ENCODE data around the gene DPCD.
"Not testable (repeated sequence)": the region's sequence is repeated elsewhere in the genome, so short reads cannot be mapped to it uniquely, and the experiment has no call there.

The DPCD gene

DNA sequence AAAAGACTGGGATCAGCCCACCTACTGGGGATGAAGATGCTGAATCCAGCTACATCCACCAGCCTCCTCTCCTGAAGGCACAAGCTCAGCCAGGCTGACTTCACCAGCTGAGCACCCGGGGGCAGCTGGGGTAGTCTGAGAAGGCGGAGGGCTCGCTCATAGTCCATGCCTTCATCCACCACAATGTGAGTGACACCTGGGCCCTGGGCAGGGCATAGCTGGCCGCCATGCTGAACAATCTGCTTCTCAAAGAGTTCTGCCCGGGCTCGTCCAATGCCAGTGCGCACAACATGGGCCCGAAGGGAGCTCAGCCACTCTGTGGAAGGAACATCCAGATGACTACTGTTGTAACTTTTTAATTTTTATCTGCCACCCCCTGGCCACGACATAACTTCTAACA, 2.3 kb upstream of the DPCD start:
- no peak for DNase-seq (ENCODE audit: low read depth)

DNA sequence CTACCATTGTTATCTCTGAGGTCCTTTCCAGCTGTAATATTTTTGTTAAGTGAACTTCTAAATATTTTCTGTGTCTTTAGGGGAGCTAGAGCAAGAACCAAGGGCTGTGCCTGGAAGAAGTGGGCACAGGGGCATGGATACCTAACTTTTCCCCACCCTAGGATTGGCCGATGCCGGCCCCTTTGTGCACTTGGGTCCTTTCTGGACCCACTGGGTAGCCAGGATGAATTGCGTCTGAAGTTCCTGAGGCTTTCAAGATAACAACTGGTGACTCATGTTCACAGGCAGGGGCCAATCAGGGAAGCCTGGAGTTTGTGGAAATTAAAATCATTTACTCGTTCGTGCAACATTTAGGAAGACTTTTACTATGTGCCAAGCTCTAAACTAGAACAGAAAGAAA, 758 bp downstream of the DPCD start:
- peak; percentile 73 for DNase-seq (ENCODE audit: low read depth)

DNA sequence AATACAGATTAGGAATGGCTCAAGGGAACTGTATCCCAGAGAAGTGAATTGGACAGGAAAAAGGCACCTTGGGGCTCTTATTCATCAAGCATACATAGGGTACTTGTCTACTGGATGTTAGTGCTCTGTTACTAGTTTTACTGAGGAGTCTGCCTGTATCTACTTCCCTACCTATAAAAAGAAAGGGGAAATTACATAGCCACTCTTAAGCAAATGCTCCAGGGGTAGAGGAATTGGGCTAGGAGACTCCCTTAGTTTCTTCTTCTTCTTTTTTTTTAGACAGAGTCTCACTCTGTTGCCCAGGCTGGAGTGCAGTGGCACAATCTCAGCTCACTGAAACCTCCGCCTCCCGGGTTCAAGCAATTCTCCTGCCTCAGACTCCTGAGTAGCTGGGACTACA, 5.2 kb downstream of the DPCD start:
- DNase-seq (ENCODE audit: low read depth) = not testable (repeated sequence)

DNA sequence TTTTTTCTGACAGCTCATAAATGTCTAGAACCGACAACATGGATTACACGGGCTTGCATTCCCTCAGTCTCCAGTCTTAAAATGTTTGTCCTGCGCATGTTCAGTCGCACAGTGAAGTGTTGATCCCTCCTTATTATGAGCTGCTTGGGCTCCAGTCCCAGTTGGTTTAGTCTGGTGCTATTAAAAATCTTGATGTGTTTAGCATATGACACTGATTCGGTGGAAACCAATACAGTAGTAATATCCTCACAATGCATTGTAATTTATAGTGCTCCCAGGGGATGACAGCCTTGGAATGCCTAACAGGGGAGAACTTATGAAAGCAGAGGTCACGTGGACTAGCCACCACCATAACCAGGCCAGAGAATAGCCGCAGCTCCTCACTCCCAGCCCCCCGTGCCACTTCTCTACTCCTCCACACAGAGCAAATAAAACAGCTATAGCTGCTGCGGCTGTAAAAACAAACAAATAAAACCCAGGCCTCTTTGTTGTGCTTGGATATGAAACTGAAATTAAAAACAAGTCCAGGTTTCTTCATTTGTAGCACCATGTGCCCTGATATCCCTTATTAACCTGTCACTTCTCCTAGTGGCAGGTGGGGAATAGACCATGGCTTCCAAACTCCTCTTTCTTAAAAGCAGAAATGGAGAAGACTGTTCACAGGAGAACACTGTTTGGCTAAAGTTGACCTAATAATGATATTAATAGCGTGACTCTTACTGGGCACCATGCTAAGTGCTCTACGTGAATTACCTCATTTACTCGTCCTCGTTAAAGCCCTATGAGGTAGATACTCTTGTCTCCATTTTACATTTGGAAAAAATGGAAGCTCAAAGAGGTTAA, 7.7 kb downstream of the DPCD start:
- DNase-seq (ENCODE audit: low read depth) = no peak

DNA sequence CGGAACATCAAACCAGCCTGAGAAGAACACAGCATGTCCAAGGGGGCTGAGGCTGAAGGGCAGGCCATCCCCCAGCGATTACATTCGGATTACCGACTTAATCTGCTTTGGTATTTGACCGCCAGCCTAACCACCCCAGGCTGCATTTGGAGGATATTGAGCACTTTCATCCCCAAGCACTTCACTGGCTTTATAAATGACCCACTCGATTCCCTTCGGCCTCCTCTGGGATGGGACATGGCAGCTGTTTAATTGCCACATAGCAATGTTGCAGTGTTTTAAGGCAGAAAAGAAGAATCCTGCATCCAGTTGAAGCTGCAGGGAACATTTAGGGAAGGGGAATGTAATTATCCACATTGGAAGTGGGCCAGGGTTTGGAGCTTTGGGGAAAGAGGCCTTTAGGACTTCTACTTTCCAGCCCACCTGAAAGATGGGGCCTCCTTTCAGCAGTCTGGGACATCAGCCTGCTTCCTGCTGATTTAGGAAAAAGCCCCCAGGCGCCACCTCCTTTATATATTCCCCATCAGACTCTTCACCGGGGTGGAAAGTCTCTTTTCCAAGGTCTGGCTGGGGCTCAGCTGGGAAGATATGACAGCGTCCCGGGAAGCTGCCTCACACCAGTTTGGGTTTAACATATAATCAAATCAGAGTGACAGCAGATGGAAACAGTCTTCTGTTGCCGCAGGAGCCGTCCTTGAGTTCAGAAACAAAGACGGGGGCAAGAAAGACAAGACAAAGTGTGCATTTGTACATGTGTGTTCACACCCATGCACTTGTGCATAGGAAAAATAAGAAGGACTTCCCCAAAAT, 9.2 kb downstream of the DPCD start:
- DNase-seq (ENCODE audit: low read depth) = no peak

DNA sequence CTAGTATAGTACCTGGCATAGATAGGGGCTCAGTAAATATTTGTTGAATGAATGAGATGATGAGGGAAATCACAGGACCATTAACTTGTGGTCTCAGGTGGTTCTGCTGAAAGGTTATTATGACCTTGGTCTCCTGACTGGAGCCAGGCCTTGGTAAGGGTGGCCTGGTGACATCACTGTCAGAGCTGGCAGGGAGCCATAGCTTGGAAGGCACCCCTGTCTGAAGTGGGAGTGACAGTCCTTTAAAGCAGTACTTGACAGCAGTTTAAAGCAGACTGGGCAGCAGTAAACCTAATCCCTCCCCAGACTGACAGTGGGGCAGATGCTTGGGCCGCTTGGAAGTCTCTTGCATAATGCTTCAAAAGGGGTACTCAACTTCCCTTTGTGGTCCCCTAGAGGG, 13.4 kb downstream of the DPCD start:
- DNase-seq (ENCODE audit: low read depth) = no peak

DNA sequence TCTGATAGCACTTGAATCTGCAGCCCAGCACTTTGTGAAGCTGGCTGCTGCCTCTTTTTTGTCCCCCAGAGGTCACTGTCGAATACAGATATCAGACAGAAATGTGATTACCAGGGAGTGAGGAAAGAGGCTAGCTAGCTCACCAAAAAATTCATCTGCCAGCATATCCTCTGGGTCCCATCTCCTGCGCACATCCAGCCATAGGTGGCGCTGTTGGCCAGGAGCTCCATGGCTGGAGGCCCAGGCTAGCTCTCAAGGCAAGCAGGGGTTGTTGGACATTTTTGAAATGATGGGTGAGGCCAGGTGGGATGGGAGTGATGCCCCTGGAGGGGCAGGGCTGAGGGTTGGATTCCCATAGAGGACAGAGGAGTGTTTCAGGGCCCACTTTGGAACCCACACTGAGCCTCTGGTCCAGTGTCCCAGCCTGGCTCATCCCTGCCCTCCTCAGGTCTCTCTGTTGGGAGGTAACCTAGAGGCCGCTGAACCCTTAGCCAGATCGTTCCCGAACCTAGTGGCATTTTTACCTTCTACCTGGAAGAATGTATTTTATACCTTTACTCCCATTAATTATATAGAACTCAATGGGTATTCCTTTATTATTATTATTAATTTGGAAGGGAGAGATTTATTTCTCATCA, 14.8 kb downstream of the DPCD start:
- peak; percentile 69 for DNase-seq (ENCODE audit: low read depth)

DNA sequence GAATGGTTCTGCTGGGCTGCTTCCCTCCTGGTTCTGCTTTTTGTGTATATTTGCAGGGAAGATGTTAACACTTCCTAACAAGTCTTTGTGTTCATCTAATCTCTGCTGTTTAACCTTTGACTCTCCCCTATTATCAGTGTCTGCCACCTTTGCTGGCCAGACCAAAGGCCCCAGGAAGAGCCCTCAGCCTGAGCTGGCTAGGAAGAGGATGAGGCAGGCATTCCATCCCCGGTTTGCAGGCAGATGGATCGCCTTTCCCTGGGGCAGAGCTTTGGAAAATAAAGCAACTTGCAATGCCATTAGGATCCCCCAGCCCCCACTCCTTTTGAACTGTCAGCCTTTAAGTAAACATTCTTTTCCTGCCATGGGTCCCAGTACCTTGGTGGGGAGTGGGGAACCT, 19.0 kb downstream of the DPCD start:
- DNase-seq (ENCODE audit: low read depth) = no peak

DNA sequence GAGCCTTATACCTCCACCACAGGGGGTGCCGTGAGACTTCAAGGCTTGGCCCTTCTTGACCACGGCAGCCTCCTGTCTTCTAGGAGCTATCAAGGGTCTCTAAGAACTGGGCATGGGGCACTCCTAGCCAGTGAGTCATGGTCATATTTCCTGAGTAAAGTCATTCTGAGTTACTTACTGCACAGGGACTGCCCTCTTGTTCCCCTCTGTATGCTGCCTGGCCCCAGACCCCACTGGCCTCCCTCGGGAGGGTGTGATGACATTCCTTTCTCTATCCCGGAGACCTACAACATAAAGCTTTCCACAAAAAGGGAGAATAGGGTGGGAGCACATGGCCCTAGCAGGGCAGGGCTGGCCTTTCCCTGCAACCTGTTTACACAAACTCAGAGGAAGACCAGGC, 21.4 kb downstream of the DPCD start:
- DNase-seq (ENCODE audit: low read depth) = peak; percentile 18

DNA sequence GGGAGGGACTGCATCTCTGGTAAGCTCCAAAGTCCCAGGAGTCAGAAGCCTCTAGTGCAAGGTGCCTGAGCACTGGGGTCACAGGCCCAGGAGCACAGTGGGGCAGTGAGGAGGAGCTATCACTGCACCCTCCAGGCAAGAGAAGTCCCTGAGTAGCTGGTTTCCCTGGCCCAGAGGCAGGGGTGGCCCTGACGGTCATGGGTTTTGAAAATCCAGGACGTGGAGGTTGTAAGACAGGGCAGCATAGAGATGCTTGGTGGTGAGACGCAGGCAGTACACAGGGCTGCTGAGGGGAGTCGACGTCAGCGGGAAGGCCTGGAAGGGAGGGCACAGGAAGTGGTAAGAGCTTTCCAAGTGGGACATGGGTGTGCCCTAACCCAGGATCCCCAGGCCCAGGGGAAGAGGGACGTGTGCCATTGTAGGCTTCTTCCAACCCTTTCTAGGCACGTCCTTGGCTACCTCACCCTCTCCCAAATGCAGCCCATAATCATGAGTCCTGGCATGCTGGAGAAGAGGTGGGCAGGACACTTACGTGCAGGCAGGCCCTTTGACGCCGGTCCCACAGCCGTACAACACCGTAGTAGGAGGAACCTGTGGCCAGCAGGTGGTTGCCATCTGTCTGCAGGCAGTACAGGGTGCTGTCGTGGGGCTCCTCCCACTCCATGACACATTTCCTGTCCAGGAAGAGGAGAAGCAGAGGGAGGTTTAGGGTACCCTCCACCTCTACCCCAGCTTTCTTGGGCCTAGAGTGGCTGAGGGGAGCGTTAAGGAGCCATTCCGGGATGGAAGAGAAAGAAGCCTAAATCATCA, 23.2 kb downstream of the DPCD start:
- DNase-seq (ENCODE audit: low read depth) = peak; percentile 25

DNA sequence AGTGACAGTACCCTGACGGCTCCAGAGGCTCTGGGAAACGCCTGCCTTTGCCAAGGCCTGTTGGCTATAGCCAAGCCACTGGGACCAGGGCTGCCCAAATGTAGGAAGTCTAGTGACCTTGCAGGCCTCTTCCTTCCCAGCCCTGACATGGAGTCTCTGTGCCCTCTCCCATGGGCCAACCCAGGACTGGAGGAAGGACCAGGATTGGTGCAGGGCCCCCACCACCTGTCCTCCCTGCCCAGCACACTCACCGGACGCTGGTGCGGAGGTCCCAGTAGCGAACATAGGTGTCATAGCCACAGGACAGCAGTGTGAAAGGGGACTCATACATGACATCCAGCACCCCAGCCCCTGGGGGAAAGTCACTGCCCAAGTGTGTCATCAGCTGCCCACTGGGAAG, 24.0 kb downstream of the DPCD start:
- DNase-seq (ENCODE audit: low read depth) = no peak

DNA sequence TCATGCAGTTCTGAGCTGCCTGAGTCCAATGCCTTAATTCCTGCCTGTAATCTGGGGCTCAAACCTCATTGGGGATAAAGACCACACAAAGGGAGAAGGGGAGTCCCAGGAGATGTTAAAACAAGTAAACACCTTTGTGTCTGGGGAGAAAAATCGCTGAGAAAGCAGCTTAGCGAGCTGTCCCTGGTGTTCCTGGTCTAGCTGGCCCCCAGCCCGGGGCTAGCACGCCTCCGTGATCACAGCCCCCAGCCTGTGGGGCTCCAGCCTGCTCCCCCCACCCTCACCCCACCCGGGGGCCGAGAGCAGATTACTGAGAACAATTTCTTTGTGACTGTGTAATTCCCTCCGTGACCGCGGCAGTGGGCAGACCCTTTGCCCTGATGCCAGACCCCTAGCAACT, 24.8 kb downstream of the DPCD start:
- DNase-seq (ENCODE audit: low read depth) = no peak

DNA sequence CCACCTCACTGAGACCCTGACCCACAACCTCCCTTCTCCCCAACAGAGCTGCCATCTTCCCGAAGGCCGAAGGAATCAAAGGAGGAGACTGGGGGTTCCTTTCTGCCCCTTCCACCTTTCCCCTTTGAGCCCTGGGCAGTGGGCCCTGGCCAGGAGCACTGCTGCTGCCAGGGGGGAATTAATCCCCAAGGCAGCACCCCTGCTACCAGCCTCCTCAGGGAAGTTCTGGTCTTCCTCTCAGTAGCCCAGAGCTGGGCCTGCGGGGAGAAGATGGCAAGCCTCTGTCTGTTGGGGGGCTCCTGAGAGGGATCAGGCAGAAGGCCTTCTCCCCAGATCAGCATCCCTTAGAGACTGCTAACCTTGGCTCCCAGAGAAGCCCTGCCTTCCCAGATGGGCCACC, 25.5 kb downstream of the DPCD start:
- no peak for DNase-seq (ENCODE audit: low read depth)

DNA sequence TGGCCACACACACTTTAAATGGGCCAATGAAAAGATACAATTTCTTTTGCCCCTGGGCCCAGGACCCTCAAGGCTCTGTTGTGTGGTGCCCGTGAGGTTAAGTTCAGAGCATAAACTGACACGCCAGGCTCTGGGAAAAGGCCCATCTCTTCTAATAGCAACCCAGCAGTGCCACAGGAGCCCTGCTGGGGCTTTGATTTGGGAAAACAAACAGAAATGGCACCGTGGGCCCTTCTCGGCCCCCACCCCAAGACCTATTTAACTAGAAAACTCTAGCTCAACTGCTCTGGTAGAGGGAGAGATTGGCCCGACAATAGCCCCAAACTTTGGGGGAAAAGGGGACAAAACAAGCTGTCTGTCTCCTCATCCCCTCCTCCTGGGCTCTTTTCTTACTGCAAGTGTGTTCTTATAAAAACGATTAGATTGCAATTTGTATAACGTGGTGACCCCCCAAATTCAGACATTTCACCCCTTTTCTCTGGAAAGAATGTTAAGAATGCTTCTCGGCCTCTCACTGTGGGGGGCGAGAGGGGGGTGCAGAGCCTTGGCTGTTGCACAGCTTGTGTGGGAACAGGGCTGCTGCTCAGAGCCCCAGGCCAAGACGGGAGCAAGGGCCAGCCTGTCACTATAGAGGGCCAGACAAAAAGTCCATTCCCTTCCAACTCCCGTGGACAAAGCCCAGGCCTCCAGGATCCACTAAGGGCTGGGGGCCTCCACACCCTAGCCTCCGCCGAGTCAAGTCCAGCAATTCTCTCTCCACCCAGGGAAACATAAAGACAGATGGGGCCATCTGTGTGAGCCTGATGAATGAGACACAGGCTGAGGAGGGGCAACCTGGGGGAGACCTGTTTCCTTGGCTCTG, 26.8 kb downstream of the DPCD start:
- no peak for DNase-seq (ENCODE audit: low read depth)

DNA sequence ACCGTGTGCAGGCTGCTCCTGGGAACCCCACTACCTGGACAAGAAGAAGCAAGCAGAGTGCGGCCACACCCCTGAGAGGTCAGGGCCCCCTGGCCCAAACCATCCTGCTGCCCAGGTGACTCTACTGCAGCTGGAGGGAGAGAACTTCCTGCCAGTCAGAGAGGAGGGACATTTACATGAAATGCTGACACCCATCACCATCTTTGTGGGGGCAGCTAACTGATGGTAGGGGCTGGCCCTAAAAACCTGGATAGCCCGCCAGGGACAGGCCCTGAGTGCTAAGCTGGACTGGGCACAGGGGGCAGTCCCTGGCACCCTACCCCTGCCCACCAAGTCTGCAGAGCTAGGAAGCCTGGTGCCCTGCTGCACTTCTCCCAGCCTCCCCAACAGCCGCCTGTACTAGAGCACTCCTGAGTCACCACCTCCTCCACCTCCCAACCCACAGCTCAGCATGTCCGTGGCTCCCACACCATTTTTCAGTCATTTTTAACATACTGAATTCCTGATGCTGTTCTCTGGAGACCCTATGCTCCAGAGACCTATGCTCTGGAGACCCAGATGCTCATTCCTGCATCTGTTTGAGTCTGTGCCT, 27.5 kb downstream of the DPCD start:
- peak; percentile 7 for DNase-seq (ENCODE audit: low read depth)

DNA sequence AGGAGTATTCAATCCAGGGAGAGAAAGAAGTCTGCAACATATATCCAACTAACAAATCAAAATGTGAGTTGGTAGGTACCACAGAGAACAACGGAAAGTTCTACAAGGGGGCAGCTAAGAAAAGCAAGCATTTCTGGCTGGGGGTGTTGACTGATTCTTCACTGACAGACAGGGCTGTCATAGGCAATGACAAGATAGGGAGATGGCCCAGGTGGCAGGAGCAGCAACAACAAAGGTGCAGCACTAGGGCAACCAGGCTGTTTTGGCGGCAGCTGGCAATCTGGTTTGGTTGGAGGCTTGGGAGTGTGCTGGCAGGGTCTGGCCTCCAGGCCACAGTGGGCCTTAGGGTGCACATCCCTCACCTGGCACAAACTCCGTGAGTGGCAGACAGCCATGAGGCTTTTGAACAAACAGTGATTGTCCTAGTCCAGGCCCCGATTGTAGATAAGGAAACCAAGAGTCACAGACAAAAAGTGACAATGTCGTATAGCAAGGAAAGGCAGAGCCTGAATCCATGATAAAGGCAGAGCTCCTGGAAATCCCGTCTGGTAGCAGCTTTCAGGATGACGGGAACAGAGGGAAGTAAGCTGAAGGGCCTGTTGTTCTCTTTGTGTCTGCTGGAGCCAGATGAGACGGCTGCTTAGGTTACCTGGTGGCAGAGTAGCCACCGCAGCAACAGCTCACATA, 28.4 kb downstream of the DPCD start:
- DNase-seq (ENCODE audit: low read depth) = no peak

DNA sequence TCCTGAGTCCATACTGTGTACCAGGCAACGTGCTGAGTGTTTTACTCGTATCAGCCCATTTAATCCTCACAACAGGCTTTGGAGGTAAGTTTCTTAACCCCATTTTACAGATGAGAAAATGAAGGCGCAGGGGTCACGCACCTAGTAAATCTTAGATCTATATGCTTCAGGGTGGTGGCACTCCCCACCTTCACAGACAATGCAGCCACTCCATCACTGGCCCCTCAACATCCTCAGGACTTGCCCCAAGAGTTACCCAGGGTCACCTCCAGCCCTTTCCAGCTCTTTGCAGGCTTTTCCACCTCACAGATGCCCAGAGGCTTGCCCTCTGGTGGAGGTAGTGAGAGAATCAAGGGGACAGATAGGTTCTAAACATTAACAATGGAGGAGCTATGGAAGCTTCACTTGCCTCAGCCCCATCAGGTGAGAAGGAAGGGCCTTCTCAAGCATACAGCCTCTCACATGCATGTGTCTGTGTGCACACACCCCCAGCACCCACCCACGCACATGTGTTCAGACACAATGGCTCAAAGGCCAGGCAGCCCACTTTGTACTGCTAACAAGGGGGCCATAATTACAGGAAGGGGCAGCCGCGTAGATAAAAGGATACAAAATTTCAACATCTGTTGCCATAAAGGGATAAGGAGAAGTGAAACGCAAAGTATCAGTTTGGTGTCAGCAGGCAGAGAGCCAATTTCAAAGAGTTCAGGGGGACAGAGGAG, 29.1 kb downstream of the DPCD start:
- peak; percentile 8 for DNase-seq (ENCODE audit: low read depth)

DNA sequence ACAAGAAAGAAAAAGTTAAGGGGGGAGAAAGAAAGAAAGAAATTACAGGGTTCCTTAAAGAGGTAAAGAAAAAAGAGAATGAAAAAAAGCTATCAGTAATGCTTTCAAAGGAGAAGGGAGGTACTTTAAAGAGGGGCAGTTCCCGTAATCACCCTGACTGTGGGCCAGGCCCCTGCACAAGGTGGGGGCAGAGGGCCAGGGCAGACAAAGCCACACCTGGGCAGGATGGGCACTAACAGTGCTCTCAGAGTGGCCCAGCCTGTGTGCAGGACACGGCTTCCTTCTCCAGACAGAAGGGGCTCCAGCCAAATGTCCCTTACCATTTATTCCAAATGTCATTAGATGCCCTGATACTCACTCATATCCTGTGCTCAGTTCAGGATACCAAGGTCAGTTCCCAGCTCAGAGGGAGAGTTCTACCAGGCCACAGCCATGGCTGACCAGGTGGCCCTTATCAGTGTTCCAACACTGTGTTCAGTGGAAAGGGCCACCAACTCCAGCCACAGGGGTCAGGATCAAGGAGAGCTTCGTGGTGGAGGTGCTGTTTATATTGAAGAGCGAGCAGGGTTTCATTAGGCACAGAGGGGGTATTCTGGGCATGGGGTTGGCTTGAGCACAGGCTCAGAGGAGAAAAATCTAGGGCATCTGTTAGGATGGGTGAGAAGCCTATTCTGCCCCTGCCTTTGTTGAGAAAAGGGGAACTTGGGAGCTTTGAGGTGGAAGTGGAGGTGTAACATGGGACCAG, 29.9 kb downstream of the DPCD start:
- DNase-seq (ENCODE audit: low read depth) = no peak

DNA sequence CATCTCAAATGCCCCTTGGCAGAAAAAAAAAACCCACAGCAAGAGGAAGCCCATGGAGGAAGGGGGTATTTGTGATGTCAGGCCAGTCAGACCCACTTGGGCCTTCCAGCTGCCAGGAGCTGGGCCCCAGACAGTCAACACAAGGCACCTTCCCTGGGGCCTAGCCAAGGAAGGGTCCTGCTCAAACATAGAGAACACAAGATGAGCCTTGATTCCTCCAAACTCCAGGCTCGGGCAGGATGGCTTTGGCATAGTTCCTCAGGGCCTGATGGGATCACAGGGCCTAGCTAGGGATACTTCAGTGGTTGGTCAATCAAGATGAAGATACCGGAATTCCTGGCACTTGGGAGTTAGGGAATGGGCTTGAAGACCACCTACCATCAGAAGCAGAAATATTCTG, 30.8 kb downstream of the DPCD start:
- DNase-seq (ENCODE audit: low read depth) = no peak
